Fibroblast of peridontal ligament (primary cell): ENCODE data around the gene ZNF565.
"Not testable (repeated sequence)": the region's sequence is repeated elsewhere in the genome, so short reads cannot be mapped to it uniquely, and the experiment has no call there.

Experiments used
- DNase-seq: peaks from one replicate; pipeline ENCODE4 v3.0.0-alpha.2; 2010; ENCODE audit errors: extremely low read depth

The ZNF565 gene

DNA sequence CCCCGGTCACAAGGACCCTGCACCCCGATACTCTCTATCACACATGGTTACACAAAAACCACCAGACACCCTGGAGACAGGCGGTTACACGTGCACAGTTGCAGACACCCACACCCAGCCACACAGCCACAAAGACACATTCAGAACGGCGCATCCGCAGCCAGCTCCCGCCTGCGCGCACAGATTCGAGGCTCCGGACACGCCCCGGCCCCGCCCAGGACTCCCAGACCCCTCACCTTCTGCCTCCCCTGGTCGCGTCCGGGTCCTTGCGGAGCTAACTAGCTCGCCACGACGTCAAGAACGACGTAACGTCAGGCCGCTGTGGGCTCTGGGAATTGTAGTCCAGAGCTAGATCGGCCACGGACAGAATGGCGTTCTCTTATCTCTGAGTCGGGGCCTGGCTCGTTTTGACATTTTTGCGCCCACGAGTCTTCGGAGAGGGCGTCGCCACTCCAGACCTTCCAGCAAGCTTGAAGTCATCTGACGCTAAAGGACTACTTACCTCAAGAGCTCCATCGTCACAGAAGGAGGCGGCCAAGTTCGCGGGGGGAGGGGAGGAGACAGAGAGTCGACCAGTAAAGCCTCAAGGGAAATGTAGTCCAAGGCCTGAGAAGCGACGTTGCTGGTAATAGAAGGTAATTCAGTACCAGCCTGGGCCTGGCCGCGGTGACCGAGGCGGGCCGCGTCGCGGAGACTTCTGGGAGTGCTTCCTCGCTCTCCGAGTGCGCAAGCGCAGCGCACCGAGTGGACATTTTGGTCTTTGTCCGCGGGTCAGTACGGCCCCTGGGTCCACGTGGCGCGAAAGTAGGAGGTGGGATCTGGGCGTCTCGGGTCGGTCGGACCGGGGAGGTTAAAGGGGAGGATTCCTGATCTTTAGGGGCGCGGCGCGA is at the start of gene ZNF565, which contains the start of gene ZNF146:
ZNF565 (minus strand) TSS at position 280 of the 890 bp plus-strand sequence. CDS start 12,680 bp downstream, outside the sequence.
ZNF146 (plus strand) TSS at position 721 of the 890 bp plus-strand sequence. CDS start 21,335 bp downstream, outside the sequence.
- peak; percentile 98 for DNase-seq

DNA sequence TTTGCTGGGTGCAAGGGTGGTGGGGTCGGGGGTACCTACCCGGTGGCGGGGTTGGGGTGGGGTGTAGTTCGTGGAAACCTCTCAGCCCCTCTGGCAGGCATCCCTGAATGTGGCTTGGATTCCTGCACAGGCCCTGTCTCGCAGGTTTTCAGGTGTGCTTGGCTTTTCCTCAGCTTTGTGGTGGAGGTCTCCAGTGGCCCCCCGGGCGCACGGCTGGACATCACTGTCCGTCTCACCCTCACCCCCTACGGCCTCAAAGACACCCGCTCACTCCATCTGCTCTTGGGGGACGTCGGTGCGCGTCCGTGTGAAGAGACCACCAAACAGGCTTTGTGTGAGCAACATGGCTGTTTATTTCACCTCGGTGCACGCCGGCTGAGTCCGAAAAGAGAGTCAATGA is 44.7 kb upstream of the ZNF565 start:
- no peak for DNase-seq

DNA sequence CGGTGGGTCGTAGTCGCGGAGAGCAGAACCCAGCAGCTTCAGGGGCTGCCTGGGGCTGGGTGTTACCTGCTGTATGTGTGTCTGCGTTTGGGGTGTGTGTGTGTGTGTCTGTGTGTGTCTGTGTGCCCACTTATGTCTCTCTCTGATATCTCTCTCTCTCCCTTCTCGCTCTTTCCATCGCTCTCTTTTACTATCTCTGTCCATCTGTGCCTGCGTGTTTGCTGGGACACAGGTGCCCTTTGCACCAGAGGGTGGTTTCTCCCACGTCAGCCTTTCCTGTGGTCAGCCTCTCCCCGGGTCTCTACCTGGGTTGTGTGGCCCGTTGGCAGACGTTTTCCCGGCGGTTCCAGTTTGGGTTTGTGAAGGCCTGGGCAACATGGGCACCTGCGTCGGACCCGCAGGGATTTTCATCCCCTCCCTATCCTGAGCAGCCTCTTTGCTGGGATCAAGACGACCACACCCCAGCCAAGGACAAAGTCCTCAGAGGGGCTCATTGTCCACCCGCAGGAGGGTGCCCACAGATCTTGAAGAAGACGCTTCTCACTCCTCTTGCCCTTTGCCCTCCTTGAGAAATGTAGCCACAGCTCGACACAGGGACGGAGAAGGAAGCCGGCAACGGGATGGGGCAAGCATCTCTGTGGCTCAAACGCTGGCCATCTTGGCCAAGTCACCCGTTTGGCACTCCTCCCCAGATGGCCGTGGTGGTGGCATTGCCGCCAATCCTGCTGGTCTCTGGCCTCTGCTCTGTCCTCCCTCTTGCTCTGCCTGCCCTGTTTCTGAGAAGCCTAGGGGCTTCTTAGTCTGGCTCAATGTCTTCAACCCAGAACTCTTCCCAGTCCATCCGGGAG is 43.8 kb upstream of the ZNF565 start:
- no peak for DNase-seq

DNA sequence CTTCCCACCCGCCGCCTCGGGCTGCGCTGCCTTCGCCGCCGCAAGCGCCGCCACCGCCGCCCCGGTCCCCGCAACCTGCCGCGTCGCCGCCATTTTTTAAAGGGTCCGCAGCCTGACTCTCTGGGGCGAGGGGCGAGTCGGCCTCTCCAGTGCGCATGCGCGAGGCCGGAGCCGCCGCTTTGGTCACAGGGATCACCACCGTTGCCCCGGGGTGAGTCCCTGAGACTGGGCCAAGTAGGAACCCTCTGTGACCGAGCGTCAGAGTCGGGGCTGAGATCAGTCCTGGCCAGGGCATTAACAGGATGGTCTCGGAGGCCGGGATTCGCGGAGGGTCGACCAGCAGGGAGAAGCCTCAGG is 43.0 kb upstream of the ZNF565 start:
- DNase-seq = no peak

DNA sequence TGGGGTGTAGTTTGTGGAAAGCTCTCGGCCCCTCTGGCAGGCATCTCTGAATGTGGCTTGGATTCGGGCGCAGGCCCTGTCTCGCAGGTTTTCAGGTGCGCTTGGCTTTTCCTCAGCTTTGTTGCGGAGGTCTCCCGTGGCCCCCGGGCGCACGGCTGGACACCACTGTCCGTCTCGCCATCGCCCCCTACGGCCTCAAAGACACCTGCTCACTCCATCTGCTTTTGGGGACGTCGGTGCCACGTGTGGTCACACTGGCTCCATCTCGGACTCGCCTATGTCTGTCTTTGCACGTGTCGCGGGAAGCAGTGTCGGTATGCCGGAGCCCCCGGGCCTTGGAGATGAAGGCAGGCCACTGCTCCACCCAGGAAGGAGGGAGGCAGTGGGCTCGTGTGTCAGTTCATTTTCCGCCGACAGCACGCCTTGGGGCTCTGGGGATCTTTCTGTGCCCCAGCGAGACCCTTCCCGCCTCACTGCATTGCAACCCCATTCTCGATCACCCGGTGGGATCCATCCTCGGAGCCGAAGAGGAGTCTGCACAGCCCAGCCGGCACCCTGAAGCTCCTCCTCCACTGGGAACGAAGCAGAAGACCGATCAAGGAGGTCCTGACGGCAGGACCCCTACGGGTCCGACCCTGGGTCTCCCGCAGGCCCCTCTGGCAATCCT is 42.5 kb upstream of the ZNF565 start:
- no peak for DNase-seq

DNA sequence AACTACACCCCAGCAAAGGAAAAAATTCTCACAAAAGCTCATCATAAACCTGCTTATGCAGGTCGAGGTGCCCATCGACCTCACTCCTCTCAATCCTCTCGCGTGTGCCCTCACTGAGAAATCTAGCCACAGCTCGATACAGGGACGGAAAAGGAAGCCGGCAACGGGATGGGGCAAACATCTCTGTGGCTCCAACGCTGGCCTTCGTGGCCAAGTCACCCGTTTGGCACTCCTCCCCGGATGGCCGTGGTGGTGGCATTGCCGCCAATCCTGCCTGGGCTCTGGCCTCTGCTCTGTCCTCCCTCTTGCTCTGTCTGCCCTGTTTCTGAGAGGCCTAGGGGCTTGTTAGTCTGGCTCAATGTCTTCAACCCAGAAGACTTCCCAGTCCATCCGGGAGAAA is 41.6 kb upstream of the ZNF565 start:
- DNase-seq = no peak

DNA sequence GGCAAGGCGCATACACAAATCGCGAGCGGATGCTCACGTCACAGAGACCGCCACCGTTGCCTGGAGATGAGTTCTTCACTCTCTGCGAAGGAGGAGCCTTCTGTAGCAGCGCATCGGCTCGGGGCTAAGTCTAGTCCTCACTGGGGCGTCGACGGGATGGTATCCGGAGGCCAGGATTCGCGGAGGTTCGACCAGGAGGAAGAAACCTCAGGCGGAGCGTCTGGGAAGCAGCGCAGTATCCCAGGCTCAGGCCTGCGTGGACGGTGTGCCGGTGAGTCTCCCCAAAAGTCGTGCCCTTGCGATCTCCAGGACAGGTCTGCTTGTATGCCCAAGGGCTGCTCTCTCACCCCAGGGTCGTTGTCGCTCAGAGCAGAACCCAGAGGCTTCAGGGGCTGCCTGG is 40.9 kb upstream of the ZNF565 start:
- no peak for DNase-seq

DNA sequence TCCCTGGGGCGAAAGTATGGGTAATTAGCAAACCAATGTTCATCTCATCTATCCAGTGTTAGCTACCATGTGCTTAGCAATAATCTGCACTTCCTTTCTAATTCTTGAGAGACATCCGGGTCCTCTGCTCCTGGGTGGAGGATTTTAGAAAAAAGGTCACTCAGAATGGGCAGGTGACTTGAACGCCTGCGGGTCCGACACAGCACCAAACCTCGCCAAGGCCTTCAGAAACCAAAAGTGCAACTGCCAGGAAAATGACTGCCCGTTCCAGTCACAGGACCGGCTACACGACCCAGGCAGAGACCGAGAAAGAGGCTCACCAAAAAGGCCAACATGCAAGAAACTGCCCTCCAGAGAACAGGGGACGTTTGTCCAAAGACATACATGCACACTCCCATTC is 40.4 kb upstream of the ZNF565 start:
- no peak for DNase-seq

DNA sequence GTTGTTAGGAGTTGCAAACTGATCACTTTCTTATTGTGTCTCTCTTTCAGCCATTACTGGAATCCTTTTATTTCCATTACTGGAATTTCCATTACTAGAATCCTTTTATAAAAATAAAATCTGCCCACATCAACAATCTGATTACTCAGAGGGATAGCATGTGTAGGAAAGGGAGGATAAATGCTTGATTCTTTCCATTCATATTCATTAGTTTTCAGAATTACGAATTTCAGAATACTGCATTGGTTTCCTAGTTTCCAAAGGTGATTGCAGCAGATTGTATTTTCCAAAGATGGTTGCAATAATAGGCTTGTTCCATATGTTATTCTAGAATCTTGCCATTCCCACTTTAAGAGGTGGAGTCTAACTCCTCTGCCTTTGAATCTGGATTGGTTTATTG is 37.6 kb upstream of the ZNF565 start:
- DNase-seq = no peak

DNA sequence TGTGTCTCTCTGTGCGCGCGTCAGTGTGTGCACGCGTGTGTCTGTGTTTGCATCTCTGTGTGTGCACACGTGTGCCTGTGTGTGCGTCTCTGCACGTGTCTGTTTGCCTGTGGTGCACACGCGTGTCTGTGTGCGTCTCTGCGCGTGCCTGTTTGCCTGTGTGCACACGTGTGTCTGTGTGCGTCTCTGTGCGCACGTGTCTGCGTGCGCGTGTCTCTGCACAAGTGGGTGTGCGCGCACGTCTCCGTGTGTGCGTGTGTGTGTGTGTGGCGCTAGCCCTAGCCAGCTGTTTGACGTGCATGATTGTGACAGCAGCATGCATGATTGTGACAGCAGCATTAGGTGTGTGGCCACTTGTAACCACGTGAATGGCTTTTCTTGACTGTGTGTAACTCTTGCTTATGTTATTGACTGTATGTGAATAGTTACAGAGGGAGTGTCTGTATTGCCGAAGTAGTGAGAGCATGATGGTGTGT is 31.6 kb upstream of the ZNF565 start:
- no peak for DNase-seq

DNA sequence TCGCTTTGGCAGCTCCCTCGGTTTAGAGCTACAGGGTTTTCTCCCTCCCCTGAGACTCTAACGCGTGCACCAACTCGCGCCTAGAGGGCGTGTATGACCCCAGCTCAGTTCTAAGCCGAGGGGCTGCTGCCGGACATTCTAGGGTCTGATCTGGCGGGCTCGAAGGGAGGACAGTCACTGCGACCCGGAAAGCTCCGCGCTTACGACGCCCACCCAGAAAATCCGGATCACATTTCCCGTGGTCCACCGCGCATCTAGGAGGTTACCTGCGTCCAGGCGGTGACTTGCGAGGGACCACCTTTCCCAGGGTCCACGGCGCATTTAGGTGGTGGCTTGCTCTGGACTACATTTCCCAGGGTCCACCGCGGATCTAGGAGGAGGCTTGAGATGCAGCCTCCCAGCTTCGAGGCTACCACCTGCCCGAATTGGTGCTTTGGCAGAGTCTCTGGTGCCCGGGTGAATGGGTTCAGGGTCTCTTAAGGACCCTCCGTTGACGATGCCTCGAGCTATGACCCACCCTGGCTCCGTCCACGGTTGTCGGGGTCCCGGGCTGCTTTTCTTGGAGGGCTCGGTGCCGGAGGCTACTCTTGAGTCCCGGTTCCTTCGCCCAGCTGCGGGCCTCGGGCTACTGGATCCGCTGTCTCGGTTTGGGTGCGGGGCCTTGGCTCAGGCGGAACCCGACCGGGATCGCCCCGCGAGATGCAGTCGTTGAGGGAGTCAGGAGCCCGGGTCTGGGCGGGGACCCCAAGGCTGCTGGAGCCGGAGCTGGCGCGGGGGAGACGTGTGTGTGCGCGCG is 30.9 kb upstream of the ZNF565 start:
- DNase-seq = no peak

DNA sequence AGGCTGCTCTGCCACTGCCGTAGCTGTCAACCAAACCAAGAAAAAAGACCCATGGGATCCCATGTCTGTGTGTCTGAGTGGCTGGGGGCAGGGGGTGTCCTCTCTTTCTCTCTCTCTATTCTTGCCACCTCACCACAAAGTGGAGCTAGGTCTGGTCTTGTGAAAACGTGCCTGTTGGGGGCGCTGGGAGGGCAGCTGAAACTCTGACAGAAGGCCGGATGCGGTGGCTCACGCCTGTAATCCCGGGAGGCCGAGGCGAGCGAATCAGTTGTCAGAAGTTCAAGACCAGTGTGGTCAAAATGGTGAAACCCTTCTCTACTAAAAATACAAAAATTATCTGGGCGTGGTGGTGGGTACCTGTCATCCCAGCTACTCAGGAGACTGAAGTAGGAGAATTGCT is 29.6 kb upstream of the ZNF565 start:
- DNase-seq = no peak

DNA sequence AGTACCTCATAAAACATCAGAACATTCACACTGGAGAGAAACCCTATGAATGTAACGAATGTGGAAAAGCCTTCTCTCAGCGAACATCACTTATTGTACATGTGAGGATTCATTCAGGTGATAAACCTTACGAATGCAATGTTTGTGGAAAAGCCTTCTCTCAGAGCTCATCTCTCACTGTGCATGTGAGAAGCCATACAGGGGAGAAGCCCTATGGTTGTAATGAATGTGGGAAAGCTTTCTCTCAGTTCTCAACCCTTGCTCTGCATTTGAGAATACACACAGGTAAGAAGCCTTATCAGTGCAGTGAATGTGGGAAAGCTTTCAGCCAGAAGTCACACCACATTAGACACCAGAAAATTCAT is 22.5 kb upstream of the ZNF565 start:
- no peak for DNase-seq

DNA sequence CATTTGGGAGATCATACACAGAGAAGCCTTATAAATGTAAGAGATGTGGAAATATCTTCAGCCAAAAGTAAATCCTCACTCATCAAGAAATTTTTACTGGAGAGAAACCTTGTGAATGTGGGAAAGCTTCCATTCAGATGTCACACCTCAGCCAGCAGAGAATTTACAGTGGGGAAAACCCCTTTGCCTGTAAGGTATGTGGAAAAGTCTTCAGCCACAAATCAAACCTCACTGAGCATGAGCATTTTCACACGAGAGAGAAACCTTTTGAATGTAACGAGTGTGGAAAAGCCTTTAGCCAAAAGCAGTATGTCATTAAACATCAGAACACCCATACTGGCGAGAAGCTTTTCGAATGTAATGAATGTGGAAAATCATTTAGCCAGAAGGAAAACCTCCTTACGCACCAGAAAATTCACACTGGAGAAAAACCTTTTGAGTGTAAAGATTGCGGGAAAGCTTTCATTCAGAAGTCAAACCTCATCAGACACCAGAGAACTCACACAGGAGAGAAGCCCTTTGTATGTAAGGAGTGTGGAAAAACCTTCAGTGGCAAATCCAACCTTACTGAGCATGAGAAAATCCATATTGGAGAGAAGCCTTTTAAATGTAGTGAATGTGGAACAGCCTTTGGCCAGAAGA is 22.0 kb upstream of the ZNF565 start:
- no peak for DNase-seq

DNA sequence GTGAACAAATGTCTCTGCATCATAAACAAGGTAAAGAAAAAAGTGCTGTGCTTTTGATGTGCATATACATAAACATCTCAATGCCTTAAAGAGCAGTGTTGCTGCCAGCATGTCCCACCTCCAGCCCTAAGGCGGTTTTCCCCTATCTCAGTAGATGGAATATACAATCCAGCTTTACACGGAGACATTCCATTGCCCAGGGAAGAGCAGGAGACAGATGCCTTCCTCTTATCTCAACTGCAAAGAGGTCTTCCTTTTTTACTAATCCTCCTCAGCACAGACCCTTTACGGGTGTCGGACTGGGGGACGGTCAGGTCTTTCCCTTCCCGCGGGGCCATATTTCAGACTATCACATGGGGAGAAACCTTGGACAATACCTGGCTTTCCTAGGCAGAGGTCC is 19.2 kb upstream of the ZNF565 start:
- DNase-seq = not testable (repeated sequence)

DNA sequence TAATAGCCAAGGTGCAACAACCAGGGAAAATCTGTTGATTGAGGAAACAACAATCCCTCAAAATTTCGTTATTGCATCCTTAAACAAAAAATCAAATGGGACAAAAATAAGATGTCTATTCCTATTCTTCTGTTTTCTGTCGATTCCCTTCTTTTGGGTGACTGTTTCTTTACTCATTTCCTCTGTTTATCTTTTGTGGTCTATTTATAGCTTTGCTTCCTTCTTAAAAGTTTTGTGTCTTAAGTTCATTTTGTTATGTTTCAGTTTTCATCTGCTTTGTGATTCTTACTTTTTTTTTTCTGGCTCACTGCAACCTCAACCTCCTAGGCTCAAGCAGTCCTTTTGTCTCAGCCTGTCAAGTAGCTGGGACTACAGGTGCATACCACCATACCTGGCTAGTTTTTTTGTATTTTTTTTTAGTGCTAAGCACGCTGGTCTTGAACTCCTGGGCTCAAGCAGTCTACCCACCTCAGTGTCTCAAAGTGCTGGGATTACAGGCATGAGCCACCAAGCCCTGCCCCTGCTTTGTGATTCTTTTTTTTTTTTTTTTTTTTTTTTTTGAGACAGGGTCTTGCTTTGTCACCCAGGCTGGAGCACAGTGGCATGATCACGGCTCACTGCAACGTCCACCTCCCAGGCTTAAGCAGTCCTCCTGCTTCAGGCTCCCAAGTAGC is 10.9 kb upstream of the ZNF565 start:
- DNase-seq = peak; percentile 79

DNA sequence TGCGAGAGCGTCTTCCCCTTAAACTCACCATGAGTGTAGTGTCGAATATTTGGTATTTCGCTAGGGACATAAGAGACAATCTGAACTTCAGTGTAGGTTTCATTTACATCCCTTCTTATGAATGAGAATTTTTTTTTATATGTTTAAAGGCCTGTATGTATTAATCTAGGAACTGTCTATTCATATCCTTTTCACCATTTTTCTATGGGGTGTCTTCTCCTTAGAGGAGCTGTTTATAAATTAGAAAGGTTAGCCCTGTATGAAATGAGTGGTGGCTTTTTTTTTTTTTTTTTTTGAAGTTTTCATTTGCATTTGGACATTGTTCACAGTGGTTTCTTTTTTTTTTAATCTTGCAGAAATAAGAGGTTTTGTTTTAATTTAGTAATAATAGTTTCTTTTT is 8.0 kb upstream of the ZNF565 start:
- no peak for DNase-seq

DNA sequence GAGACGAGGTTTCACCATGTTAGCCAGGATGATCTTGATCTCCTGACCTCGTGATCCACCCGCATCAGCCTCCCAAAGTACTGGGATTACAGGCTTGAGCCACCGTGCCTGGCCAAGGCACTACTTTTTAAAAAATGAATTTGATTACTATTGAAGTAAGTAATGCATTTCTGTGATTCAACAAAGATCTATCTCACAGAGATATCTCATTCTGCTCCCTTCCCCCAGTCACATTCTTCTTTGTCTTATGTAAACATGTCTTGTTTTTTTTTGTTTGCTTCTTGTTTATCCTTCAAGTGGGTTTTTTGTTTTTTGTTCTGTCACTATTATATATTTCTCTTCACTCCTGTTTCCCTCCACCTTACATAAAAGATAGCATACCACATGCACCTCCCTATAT is 7.0 kb upstream of the ZNF565 start:
- DNase-seq = no peak

DNA sequence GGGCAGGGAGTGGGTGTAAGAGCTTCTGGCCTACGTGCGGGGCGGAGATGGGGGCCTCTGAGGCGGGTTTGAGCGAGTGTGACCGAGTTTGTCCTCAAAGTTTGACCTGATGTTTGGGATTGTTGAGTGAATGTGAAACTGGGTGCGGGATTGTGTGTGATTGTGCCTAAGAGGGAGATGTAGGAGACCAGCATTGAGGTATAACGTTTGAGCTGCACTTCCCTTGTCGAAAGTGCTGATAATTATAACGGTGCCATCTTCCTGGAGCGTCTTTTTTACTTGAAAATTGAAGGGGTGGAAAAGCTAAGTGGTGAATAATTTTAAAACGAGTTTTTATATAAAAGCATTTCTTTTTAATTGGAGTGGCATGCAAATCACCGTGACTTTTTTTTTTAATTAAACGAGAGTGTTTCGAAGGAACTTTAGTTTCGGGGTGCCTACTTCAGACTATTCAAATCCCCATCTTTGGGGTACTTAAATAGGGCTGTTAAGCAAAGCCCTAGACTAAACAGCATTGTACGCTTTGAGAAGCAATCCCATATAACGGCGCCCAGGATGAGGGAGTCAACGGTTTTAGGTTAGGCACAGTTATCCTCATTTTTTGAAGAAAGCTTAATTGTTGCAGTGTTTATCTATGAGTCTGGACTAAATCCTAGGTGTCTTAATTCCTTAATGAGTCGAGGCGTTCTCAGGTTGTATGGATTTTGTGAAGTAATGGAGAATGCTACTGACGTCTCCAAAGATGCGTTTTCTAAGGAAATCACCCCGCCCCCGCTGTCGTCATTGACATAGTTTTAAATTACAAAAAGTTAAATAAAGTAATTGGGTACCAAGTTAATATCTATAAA is 1.0 kb upstream of the ZNF565 start:
- DNase-seq = peak; percentile 73
